Adrenal gland (tissue), 12 donors: ENCODE data around the gene PPFIA2. TPM values are rescaled to one million over a fixed set of nuclear protein-coding genes. Genes with fewer than 3 reads are reported as not detected.
"Not testable (repeated sequence)": the region's sequence is repeated elsewhere in the genome, so short reads cannot be mapped to it uniquely, and the experiment has no call there.

Experiments
- DNase-seq, 7 donors: peaks; one replicate each; pipeline ENCODE4 v3.0.0-alpha.2; 2019 to 2020
- H3K27ac ChIP-seq, 5 donors: fragments of 200-600 bp; sonication (generic) in 4 of 5; 1 replicate in 3 of 5; 2 replicates in 2 of 5; pipeline versions ENCODE4 v1.5.1 to v1.8.0; 2016 to 2020; ENCODE audit warnings: mild to moderate bottlenecking in 1 of 5
- H3K27me3 ChIP-seq: fragments of 200-600 bp; 2 replicates; pipeline ENCODE4 v1.8.0; 2021
- H3K36me3 ChIP-seq, 2 donors: fragments of 200-600 bp; replicated peaks in 1 of 2; 1 replicate in 1 of 2; 2 replicates in 1 of 2; pipeline versions ENCODE4 v1.5.1 to v1.8.0; 2018 to 2022
- H3K4me1 ChIP-seq, 2 donors: fragments of 200-600 bp; replicated peaks in 1 of 2; 1 replicate in 1 of 2; 2 replicates in 1 of 2; pipeline versions ENCODE4 v1.5.1 to v1.8.0; 2018 to 2021
- H3K4me3 ChIP-seq, 4 donors: fragments of 200-600 bp; sonication (generic) in 3 of 4; one replicate each; pipeline ENCODE4 v1.5.1; 2016 to 2018
- H3K9me3 ChIP-seq, 3 donors: fragments of 200-600 bp; sonication (generic) in 1 of 3; replicated peaks in 1 of 3; 1 replicate in 2 of 3; 2 replicates in 1 of 3; pipeline versions ENCODE4 v1.5.1 to v1.8.0; 2016 to 2021
- POLR2A ChIP-seq, 2 donors: fragments of 450-650 bp; IDR thresholded peaks; one replicate each; pipeline ENCODE4 v1.6.1; 2017; ENCODE audit warnings: antibody characterized with exemption in 2 of 2, mild to moderate bottlenecking in 2 of 2, moderate library complexity in 1 of 2
- WGBS, 4 donors: extraction: QIAGEN DNeasy Blood & Tissue Kit in 2 of 4; methylation state at CpG; one replicate each; pipeline versions ENCODE4 v1.1.5 to v1.1.7; 2013 to 2017; 5-methylcytosine and 5-hydroxymethylcytosine counted together
- intact Hi-C, 2 donors: fragments of 100-400 bp; cut with DNase I; formaldehyde crosslinking; loops; one replicate each; pipeline versions ENCODE4 v1.14.1 to v1.15.0; 2022 to 2023
- polyA plus RNA-seq, 3 donors: library from polyadenylated mRNA; stranded (reverse); fragments of 200-250 nt in 2 of 3; fragments of 350-450 nt in 1 of 3; fragmentation: Illumina TruSeq in 1 of 3; extraction: RNeasy Lipid Tissue Mini Kit (QIAGEN cat#74804) in 1 of 3; gene quantifications; one replicate each; pipeline ENCODE4 v1.2.3, GENCODE V29; 2013 to 2014
- total RNA-seq, 9 donors: library from RNA; depleted of rRNA in 4 of 9; stranded (reverse); fragments of >200 nt in 4 of 9; fragments of 120-200 nt in 1 of 9; fragmentation: NEBNext Ultra II Directional in 1 of 9; extraction: Animal tissue kit (Norgen Biotek cat#: 25700) in 1 of 9; gene quantifications; one replicate each; pipeline versions ENCODE4 v1.1.0 to v1.2.4, GENCODE V29; 2013 to 2023
- TF ChIP-seq, protein P1 (sequence below), 6 experiments: fragments of 450-650 bp in 4 of 6; fragments of 200-600 bp in 2 of 6; sonication (generic) in 1 of 6; IDR thresholded peaks; 1 replicate in 5 of 6; 2 replicates in 1 of 6; pipeline versions ENCODE4 v1.5.1 to v1.8.0; 2016 to 2021; ENCODE audit warnings: antibody characterized with exemption in 6 of 6, mild to moderate bottlenecking in 2 of 6, moderate library complexity in 1 of 6
- donor health status: healthy with polysubstance abuse.
- donor health status: Bipolar disorder and iron deficiency.
- donor health status: DM: yes; HTN: yes; CAD: no.
- donor health status: DM: no; HTN: no; CAD: no.
- donor health status: DM: no; HTN: no; CAD: no.
- donor health status: DM: yes; HTN: yes; CAD: no.

The PPFIA2 gene
- total and polyA plus RNA-seq, 12 donors: 0.35 to 16.4 (median 2.4) TPM

DNA sequence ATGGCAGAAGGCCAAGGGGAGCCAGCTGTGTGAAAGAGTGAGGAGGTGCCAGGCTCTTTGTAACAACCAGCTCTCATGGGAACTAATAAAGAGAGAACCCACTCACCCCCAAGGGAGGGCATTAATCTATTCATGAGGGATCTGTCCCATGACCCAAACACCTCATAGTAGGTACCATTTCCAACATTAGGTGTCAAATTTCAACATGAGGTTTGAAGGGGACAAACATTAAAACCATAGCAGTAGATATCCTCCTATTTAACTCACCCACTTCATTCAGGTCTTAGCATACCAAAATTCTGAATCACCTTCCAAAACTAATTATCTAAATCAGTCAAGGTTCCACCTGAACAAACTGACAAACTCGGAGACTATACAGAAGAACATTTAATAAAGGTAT lies 75.3 kb downstream of the PPFIA2 start:
- H3K4me3 ChIP-seq: no peak overlapping the region
- WGBS, 4 donors: 53 to 63% (median 57%) methylated on average over 1 of the region's 1 CpG
- no peak overlapping the region for H3K27ac ChIP-seq
- H3K27me3 ChIP-seq: no peaks in the 10 kb centered on the region
- no peak for TF ChIP-seq POLR2A (IDR thresholded peaks at IDR 0.05)
- TF ChIP-seq, protein P1, sequence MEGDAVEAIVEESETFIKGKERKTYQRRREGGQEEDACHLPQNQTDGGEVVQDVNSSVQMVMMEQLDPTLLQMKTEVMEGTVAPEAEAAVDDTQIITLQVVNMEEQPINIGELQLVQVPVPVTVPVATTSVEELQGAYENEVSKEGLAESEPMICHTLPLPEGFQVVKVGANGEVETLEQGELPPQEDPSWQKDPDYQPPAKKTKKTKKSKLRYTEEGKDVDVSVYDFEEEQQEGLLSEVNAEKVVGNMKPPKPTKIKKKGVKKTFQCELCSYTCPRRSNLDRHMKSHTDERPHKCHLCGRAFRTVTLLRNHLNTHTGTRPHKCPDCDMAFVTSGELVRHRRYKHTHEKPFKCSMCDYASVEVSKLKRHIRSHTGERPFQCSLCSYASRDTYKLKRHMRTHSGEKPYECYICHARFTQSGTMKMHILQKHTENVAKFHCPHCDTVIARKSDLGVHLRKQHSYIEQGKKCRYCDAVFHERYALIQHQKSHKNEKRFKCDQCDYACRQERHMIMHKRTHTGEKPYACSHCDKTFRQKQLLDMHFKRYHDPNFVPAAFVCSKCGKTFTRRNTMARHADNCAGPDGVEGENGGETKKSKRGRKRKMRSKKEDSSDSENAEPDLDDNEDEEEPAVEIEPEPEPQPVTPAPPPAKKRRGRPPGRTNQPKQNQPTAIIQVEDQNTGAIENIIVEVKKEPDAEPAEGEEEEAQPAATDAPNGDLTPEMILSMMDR (IDR thresholded peaks at IDR 0.05): no peak
- intact Hi-C loops: no loop called here
- H3K4me1 ChIP-seq: no peaks in the 10 kb centered on the region
- no peaks in the 10 kb centered on the region for H3K36me3 ChIP-seq
- no peaks in the 10 kb centered on the region for H3K9me3 ChIP-seq
- DNase-seq: no peak

DNA sequence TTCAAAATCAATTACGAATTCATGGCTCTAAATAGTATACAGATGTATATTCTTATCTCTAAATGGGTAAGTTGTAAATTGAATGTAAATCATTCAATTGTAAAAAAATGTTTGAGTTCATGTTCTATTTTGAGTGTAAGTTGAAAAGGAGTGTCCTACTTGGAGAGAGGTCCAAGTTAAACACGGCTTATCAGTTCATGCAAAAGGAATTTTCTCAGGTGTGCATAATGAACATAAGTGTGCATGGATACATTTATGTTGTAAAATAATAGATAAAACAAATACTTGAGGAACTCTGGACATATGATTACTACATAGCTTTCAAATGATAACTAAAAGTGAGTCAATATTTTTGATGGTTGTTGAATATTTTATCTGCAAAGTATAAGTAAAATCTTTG lies 79.5 kb downstream of the PPFIA2 start:
- 68 to 80% (median 73%) methylated on average over 2 of the region's 2 CpGs for WGBS, 4 donors
- Histone ChIP-seq H3K27me3 (no peaks in the 10 kb centered on the region), H3K36me3 (no peaks in the 10 kb centered on the region), H3K27ac (no peak overlapping the region), H3K4me3 (no peak overlapping the region), H3K4me1 (no peaks in the 10 kb centered on the region), H3K9me3 (no peaks in the 10 kb centered on the region)
- TF ChIP-seq, protein P1 (IDR thresholded peaks at IDR 0.05): no peak
- no peak for TF ChIP-seq POLR2A (IDR thresholded peaks at IDR 0.05)
- intact Hi-C loops: no loop called here
- no peak for DNase-seq

DNA sequence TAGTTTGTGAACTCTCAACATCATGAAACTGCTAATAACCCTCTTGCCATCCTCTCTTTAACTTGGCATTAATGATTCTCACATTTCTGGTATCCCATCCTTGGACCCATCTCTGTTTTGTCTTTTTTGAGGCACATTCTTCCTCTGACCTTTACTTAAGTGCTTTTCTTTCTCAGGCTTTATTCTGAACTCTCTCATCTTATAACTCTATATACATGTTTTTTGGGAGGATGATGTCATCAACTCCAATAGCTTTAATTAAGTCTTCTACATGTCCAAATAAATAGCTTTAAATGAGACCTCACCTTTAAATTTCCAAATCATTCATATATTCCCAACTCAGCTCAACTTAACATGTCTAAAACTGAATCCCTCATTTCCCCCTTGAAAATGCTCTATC lies 88.4 kb downstream of the PPFIA2 start:
- Histone ChIP-seq H3K9me3 (no peaks in the 10 kb centered on the region), H3K27ac (no peak overlapping the region), H3K36me3 (no peaks in the 10 kb centered on the region), H3K27me3 (no peaks in the 10 kb centered on the region), H3K4me1 (no peaks in the 10 kb centered on the region), H3K4me3 (no peak overlapping the region)
- intact Hi-C loops: no loop called here
- TF ChIP-seq, protein P1 (IDR thresholded peaks at IDR 0.05): no peak
- no peak for TF ChIP-seq POLR2A (IDR thresholded peaks at IDR 0.05)
- no peak for DNase-seq

DNA sequence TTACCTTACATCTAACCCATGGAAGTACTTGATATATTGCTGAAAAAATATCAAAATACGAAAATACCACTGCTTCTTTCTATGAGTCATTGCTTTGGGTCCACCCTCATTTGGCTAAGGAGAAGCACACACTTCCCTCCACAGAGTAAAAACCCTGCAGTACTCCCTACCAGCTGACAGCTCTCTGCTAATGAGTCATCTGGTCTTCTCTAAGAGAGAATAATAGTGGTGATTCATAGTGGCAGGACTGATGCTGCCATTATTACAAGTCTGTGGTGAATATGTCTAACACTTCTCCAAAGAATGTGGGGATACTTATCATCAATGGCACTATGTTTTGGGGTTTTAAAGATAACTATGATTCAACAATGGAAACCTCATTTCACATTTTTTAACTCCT lies 90.7 kb downstream of the PPFIA2 start:
- 6 to 18% (median 12%) methylated on average over 1 of the region's 1 CpG for WGBS, 4 donors
- H3K27ac ChIP-seq: no peak overlapping the region
- no peaks in the 10 kb centered on the region for H3K36me3 ChIP-seq
- no peaks in the 10 kb centered on the region for H3K9me3 ChIP-seq
- no peaks in the 10 kb centered on the region for H3K4me1 ChIP-seq
- DNase-seq: no peak
- intact Hi-C loops: no loop called here
- TF ChIP-seq POLR2A (IDR thresholded peaks at IDR 0.05): no peak
- TF ChIP-seq, protein P1 (IDR thresholded peaks at IDR 0.05): no peak
- no peaks in the 10 kb centered on the region for H3K27me3 ChIP-seq
- no peak overlapping the region for H3K4me3 ChIP-seq

DNA sequence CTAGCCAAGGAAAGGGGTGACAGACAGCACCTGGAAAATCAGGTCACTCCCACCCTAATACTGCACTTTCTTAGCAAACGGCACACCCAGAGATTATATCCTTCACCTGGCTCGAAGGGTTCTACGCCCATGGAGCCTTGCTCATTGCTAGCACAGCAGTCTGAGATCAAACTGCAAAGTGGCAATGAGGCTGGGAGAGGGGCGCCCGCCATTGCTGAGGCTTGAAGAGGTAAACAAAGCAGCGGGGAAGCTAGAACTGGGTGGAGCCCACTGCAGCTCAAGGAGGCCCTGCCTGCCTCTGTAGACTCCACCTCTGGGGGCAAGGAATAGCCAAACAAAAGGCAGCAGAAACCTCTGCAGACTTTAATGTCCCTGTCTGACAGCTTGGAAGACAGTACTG lies 99.8 kb downstream of the PPFIA2 start:
- H3K27ac ChIP-seq, H3K9me3 ChIP-seq, intact Hi-C loops, H3K4me3 ChIP-seq, H3K36me3 ChIP-seq, H3K4me1 ChIP-seq, H3K27me3 ChIP-seq, DNase-seq: not testable (repeated sequence)
- 77 to 87% (median 83%) methylated on average over 5 to 6 of the region's 6 CpGs for WGBS, 4 donors
